Putamen (tissue), 1 donor: ENCODE results near the gene CAMK2B.
A peak's percentile ranks its signal among the peaks of the same experiment; 100 is the strongest.

Experiments used
- DNase-seq: peaks from one replicate; pipeline ENCODE4 v3.0.0-alpha.2; 2016; ENCODE audit warnings: low spot score

Gene CAMK2B

GRCh38 chr7:44273681-44274622, 51.4 kb downstream of the CAMK2B start:
- no peak for DNase-seq

- no peak for DNase-seq
These were observed 52.4 kb downstream of the CAMK2B start for GRCh38 chr7:44272981-44273380.

- DNase-seq, result no peak
These were observed 52.9 kb downstream of the CAMK2B start for GRCh38 chr7:44272456-44272855.

- DNase-seq, result no peak
These were observed 55.4 kb downstream of the CAMK2B start for GRCh38 chr7:44269943-44270493.

GRCh38 chr7:44269417-44269816, 56.0 kb downstream of the CAMK2B start:
- no peak for DNase-seq

GRCh38 chr7:44268671-44269070, 56.7 kb downstream of the CAMK2B start:
- DNase-seq, result no peak

GRCh38 chr7:44267719-44268421, 57.5 kb downstream of the CAMK2B start:
- no peak for DNase-seq

GRCh38 chr7:44267178-44267577, 58.2 kb downstream of the CAMK2B start:
- no peak for DNase-seq

GRCh38 chr7:44266526-44266925, 58.9 kb downstream of the CAMK2B start:
- DNase-seq, result no peak

- DNase-seq, result no peak
These were observed 59.7 kb downstream of the CAMK2B start for GRCh38 chr7:44265728-44266127.

GRCh38 chr7:44264221-44264931, 61.0 kb downstream of the CAMK2B start:
- DNase-seq, result peak; percentile 78

GRCh38 chr7:44263326-44264082, 61.9 kb downstream of the CAMK2B start:
- no peak for DNase-seq

GRCh38 chr7:44262031-44262430, 63.4 kb downstream of the CAMK2B start:
- no peak for DNase-seq

- DNase-seq, result no peak
These were observed 64.2 kb downstream of the CAMK2B start for GRCh38 chr7:44261240-44261639.

- no peak for DNase-seq
These were observed 65.6 kb downstream of the CAMK2B start for GRCh38 chr7:44259547-44260457.

GRCh38 chr7:44258865-44259546, 66.4 kb downstream of the CAMK2B start:
- no peak for DNase-seq

GRCh38 chr7:44258423-44258760, 67.0 kb downstream of the CAMK2B start:
- DNase-seq, result no peak

- peak; percentile 83 for DNase-seq
These were observed 67.6 kb downstream of the CAMK2B start for GRCh38 chr7:44257618-44258422.

GRCh38 chr7:44257213-44257612, 68.2 kb downstream of the CAMK2B start:
- no peak for DNase-seq
